ENCODE results near the gene LARGE1.

Gene LARGE1

GRCh38 chr22:33853200-33854097 is 66.8 kb downstream of the LARGE1 start:
- DNase-seq, result peak; percentile 64

GRCh38 chr22:33851821-33852384 is 68.4 kb downstream of the LARGE1 start:
- DNase-seq, result no peak

- peak; percentile 68 for DNase-seq
These were observed 69.0 kb downstream of the LARGE1 start for GRCh38 chr22:33851240-33851639.

GRCh38 chr22:33850724-33851123 is 69.6 kb downstream of the LARGE1 start:
- DNase-seq, result no peak

GRCh38 chr22:33850193-33850592 is 70.1 kb downstream of the LARGE1 start:
- DNase-seq, result no peak

GRCh38 chr22:33848251-33848650 is 72.0 kb downstream of the LARGE1 start:
- peak; percentile 64 for DNase-seq

GRCh38 chr22:33844273-33844672 is 76.0 kb downstream of the LARGE1 start:
- DNase-seq, result no peak

GRCh38 chr22:33842421-33843094 is 77.7 kb downstream of the LARGE1 start:
- no peak for DNase-seq

- no peak for DNase-seq
These were observed 78.3 kb downstream of the LARGE1 start for GRCh38 chr22:33842006-33842354.

GRCh38 chr22:33841281-33842005 is 78.8 kb downstream of the LARGE1 start:
- DNase-seq, result peak; percentile 65

- no peak for DNase-seq
These were observed 81.6 kb downstream of the LARGE1 start for GRCh38 chr22:33838644-33839043.

- DNase-seq, result no peak
These were observed 82.5 kb downstream of the LARGE1 start for GRCh38 chr22:33837826-33838225.

GRCh38 chr22:33835265-33835664 is 85.0 kb downstream of the LARGE1 start:
- no peak for DNase-seq

- no peak for DNase-seq
These were observed 87.6 kb downstream of the LARGE1 start for GRCh38 chr22:33832558-33833151.

GRCh38 chr22:33831651-33832050 is 88.6 kb downstream of the LARGE1 start:
- DNase-seq, result no peak

GRCh38 chr22:33831207-33831606 is 89.1 kb downstream of the LARGE1 start:
- no peak for DNase-seq

GRCh38 chr22:33829546-33830280 is 90.6 kb downstream of the LARGE1 start:
- DNase-seq, result no peak

GRCh38 chr22:33828302-33828701 is 92.0 kb downstream of the LARGE1 start:
- DNase-seq, result no peak

GRCh38 chr22:33825761-33826160 is 94.5 kb downstream of the LARGE1 start:
- no peak for DNase-seq

- no peak for DNase-seq
These were observed 96.7 kb downstream of the LARGE1 start for GRCh38 chr22:33823552-33823951.

- DNase-seq, result no peak
These were observed 99.0 kb downstream of the LARGE1 start for GRCh38 chr22:33821290-33821689.

- no peak for DNase-seq
These were observed 100.5 kb downstream of the LARGE1 start for GRCh38 chr22:33819743-33820142.
